HG03159 (cell line): Measurements from ENCODE around the gene ABI2.
"Not testable (repeated sequence)": the region's sequence is repeated elsewhere in the genome, so short reads cannot be mapped to it uniquely, and the experiment has no call there.

Source experiments
- ATAC-seq: cut with Tn5 transposase; IDR thresholded peaks from one replicate; pipeline ENCODE4 v1.9.1; 2021; ENCODE audit warnings: mild to moderate bottlenecking, moderate library complexity; ENCODE audit not compliant: unreplicated experiment

Gene ABI2

GRCh38 chr2:203352604-203353255 is 24.5 kb downstream of the ABI2 start:
- no peak for ATAC-seq

- ATAC-seq, result no peak
Observed at GRCh38 chr2:203354966-203355365, 26.8 kb downstream of the ABI2 start.

- no peak for ATAC-seq
Observed at GRCh38 chr2:203359450-203359849, 31.3 kb downstream of the ABI2 start.

GRCh38 chr2:203360833-203361430 is 32.7 kb downstream of the ABI2 start:
- no peak for ATAC-seq

GRCh38 chr2:203361495-203361894 is 33.3 kb downstream of the ABI2 start:
- ATAC-seq, result no peak

GRCh38 chr2:203361922-203362321 is 33.7 kb downstream of the ABI2 start:
- ATAC-seq, result no peak

- no peak for ATAC-seq
Observed at GRCh38 chr2:203366639-203367466, 38.7 kb downstream of the ABI2 start.

- not testable (repeated sequence) for ATAC-seq
Observed at GRCh38 chr2:203372706-203373105, 44.5 kb downstream of the ABI2 start.

GRCh38 chr2:203376173-203376572 is 48.0 kb downstream of the ABI2 start:
- ATAC-seq, result no peak

GRCh38 chr2:203379156-203379555 is 51.0 kb downstream of the ABI2 start:
- no peak for ATAC-seq

GRCh38 chr2:203383038-203383437 is 54.8 kb downstream of the ABI2 start:
- no peak for ATAC-seq

GRCh38 chr2:203388153-203388552 is 60.0 kb downstream of the ABI2 start:
- not testable (repeated sequence) for ATAC-seq

- ATAC-seq, result no peak
Observed at GRCh38 chr2:203394519-203395227, 66.5 kb downstream of the ABI2 start.

- ATAC-seq, result no peak
Observed at GRCh38 chr2:203395858-203396257, 67.7 kb downstream of the ABI2 start.

GRCh38 chr2:203396667-203397066 is 68.5 kb downstream of the ABI2 start:
- ATAC-seq, result no peak

GRCh38 chr2:203399031-203399430 is 70.8 kb downstream of the ABI2 start:
- no peak for ATAC-seq

- no peak for ATAC-seq
Observed at GRCh38 chr2:203400805-203401585, 72.8 kb downstream of the ABI2 start.

- no peak for ATAC-seq
Observed at GRCh38 chr2:203404996-203405395, 76.8 kb downstream of the ABI2 start.

- no peak for ATAC-seq
Observed at GRCh38 chr2:203407496-203407895, 79.3 kb downstream of the ABI2 start.

- ATAC-seq, result no peak
Observed at GRCh38 chr2:203412546-203413331, 84.5 kb downstream of the ABI2 start.
